ENCODE measurements around the gene LDB3. TPM values are rescaled to one million over a fixed set of nuclear protein-coding genes. Genes with fewer than 3 reads are reported as not detected.

The LDB3 gene
- total and polyA plus RNA-seq, 2 of the 4 experiments (the other 2 are of a cell fraction): 0.36 to 2.6 TPM

DNA sequence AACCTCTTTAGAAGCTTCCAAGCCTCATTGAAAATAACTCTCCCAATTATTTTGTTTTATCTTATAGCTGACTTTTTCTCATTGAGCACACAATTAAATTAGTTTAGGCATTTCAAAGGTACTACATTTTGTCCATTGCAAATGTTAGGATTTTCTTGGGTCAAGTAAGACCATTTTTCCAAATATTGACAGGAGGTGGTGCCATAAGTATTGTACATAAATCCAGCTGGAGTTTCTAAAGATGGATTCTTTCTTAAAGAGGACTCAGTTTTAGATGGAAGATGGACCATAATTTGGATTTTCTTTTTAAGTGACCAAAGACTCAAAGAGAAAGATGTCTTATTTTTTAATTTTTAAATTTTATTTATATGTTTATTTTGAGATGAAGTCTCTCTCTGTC lies 26.3 kb upstream of the LDB3 start:
- Histone ChIP-seq H3K27ac (ENCODE audit: insufficient read depth, low read length) (no peak overlapping the region), H2AFZ (replicated peaks; ENCODE audit: low read length, poor library complexity) (no peak overlapping the region), H3K9me1 (ENCODE audit: insufficient read depth, low read length) (no peaks in the 10 kb centered on the region), H4K8ac (ENCODE audit: low read depth in 2 of 2, low read length in 2 of 2) (no peak overlapping the region), H3K4me3 (ENCODE audit: insufficient read depth, low read depth, low read length) (no peak overlapping the region), H3K27me3 (ENCODE audit: control insufficient read depth, insufficient read depth, low read length) (no peaks in the 10 kb centered on the region), H3K18ac (ENCODE audit: low read depth, low read length) (no peak overlapping the region), H3K4me2 (ENCODE audit: low read depth, low read length) (no peak overlapping the region), H2AK9ac (replicated peaks; ENCODE audit: low read depth, low read length, poor library complexity) (no peak overlapping the region), H3K23ac (ENCODE audit: low read depth, low read length) (no peak overlapping the region), H3K14ac (replicated peaks; ENCODE audit: low read depth, low read length) (no peak overlapping the region), H2BK15ac (ENCODE audit: low read depth, low read length) (no peak overlapping the region), H2BK20ac (ENCODE audit: low read depth, low read length) (no peak overlapping the region), H3K56ac (ENCODE audit: extremely low read depth, insufficient read depth, low read length) (no peak overlapping the region), H2BK5ac (ENCODE audit: low read depth, low read length, poor library complexity, severe bottlenecking) (no peak overlapping the region), H4K5ac (ENCODE audit: low read depth, low read length) (no peak overlapping the region), H2BK120ac (ENCODE audit: low read depth, low read length) (no peak overlapping the region), H4K91ac (ENCODE audit: insufficient read depth, low read depth, low read length) (no peak overlapping the region), H3K9ac (ENCODE audit: low read depth, low read length) (no peak overlapping the region), H4K20me1 (ENCODE audit: insufficient read depth, low read length) (no peaks in the 10 kb centered on the region), H3K79me1 (ENCODE audit: low read depth in 1 of 2, low read length in 2 of 2) (no peaks in the 10 kb centered on the region), H3K4ac (ENCODE audit: low read depth, low read length) (no peak overlapping the region), H3K36me3 (ENCODE audit: control insufficient read depth, insufficient read depth, low read length) (no peaks in the 10 kb centered on the region), H3K4me1 (ENCODE audit: control insufficient read depth, insufficient read depth, low read length) (peaks cover 6% of the 10 kb centered on the region), H2AK5ac (ENCODE audit: low read depth, low read length) (no peak overlapping the region), H3K9me3 (ENCODE audit: control insufficient read depth, insufficient read depth, low read length) (no peaks in the 10 kb centered on the region)
- ATAC-seq (ENCODE audit: low read depth): no peak
- no TSS peak for BruUV-seq (replicated peaks)
- no peak for DNase-seq
- dilution Hi-C loops (cut with HindIII; ENCODE audit: low sequenced_read_pairs, unreplicated experiment): no loop called here
- ChIA-PET CTCF (interaction anchor here (0.6 to 0.7 kb wide), 2 partner anchors 42 to 421 kb away, joined by 3 to 5 read pairs; no protein-coding TSS in a partner anchor), POLR2A (ENCODE audit: unreplicated experiment) (no interaction called here)
- in situ Hi-C loops (cut with MboI; ENCODE audit: low sequenced_read_pairs): no loop called here
- intact Hi-C loops (cut with micrococcal nuclease): loop anchor here (1.0 kb wide), 1 partner anchor 42 kb away; no protein-coding TSS in a partner anchor
- TF ChIP-seq CTCF (conservative IDR thresholded peaks at IDR 0.05; ENCODE audit: low read depth, low read length) (no peak), CHD1 (IDR thresholded peaks at IDR 0.05; ENCODE audit: low read depth, low read length) (no peak), SMC3 (IDR thresholded peaks at IDR 0.05; ENCODE audit: low read depth, low read length) (no peak), CEBPB (IDR thresholded peaks at IDR 0.05; ENCODE audit: low read depth, low read length) (no peak), BHLHE40 (IDR thresholded peaks at IDR 0.05; ENCODE audit: low read depth, low read length) (no peak), NFE2L2 (IDR thresholded peaks at IDR 0.05; ENCODE audit: low read depth, low read length) (no peak), MAFK (IDR thresholded peaks at IDR 0.05; ENCODE audit: low read depth, low read length) (no peak), POLR2A (IDR thresholded peaks at IDR 0.05; ENCODE audit: low read depth, low read length) (no peak), RFX5 (IDR thresholded peaks at IDR 0.05; ENCODE audit: low read depth, low read length) (no peak), FOS (IDR thresholded peaks at IDR 0.05; ENCODE audit: low read depth, low read length) (no peak), RAD21 (IDR thresholded peaks at IDR 0.05; ENCODE audit: low read length) (no peak), MAZ (IDR thresholded peaks at IDR 0.05; ENCODE audit: borderline replicate concordance, low read depth, low read length) (no peak), MXI1 (IDR thresholded peaks at IDR 0.05; ENCODE audit: borderline replicate concordance, low read depth, low read length) (no peak), RCOR1 (IDR thresholded peaks at IDR 0.05; ENCODE audit: insufficient replicate concordance, low read length) (no peak)
- TF ChIP-seq, protein P1, sequence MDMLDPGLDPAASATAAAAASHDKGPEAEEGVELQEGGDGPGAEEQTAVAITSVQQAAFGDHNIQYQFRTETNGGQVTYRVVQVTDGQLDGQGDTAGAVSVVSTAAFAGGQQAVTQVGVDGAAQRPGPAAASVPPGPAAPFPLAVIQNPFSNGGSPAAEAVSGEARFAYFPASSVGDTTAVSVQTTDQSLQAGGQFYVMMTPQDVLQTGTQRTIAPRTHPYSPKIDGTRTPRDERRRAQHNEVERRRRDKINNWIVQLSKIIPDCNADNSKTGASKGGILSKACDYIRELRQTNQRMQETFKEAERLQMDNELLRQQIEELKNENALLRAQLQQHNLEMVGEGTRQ (IDR thresholded peaks at IDR 0.05; ENCODE audit: low read depth, low read length): no peak
- TF ChIP-seq, protein P2, sequence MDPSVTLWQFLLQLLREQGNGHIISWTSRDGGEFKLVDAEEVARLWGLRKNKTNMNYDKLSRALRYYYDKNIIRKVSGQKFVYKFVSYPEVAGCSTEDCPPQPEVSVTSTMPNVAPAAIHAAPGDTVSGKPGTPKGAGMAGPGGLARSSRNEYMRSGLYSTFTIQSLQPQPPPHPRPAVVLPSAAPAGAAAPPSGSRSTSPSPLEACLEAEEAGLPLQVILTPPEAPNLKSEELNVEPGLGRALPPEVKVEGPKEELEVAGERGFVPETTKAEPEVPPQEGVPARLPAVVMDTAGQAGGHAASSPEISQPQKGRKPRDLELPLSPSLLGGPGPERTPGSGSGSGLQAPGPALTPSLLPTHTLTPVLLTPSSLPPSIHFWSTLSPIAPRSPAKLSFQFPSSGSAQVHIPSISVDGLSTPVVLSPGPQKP (IDR thresholded peaks at IDR 0.05; ENCODE audit: borderline replicate concordance, low read depth, low read length): no peak

Data from IMR-90 (cell line).